Right lobe of liver (tissue), 4 donors: ENCODE results near the gene RBM18.

Experiments
- POLR2A ChIP-seq: fragments of 450-650 bp; IDR thresholded peaks from one replicate; pipeline ENCODE4 v1.6.1; 2017; ENCODE audit warnings: antibody characterized with exemption, mild to moderate bottlenecking
- TF ChIP-seq, protein P1 (sequence below), 4 donors: fragments of 200-600 bp in 3 of 4; fragments of 450-650 bp in 1 of 4; IDR thresholded peaks; one replicate each; pipeline versions ENCODE4 v1.5.1 to v1.8.0; 2016 to 2022; ENCODE audit warnings: antibody characterized with exemption in 4 of 4, mild to moderate bottlenecking in 2 of 4
- donor health status: DM: no; HTN: no; CAD: no.
- donor health status: DM: no; HTN: no; CAD: no.
- donor health status: DM: no; HTN: yes; CAD: no.

DNA sequence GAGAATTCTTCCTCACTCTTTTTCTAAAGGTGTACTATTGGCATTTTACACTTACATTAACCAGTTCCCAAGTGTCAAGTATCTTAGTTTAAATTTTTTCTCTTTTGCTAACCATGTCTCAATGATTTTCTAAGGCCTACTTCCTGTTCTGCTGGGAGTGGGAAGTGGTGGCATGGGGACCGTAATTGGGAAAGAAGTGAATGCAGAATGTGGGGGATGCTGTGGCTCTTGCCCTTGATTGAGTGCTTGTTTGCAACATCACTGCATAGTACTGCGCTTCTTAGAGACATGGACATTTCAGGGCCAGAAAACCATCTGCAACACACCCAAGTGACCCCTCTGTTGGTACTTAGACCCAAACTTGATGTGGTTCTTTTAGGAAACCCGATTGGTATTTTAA lies 32.9 kb upstream of the RBM18 start:
- TF ChIP-seq, protein P1, sequence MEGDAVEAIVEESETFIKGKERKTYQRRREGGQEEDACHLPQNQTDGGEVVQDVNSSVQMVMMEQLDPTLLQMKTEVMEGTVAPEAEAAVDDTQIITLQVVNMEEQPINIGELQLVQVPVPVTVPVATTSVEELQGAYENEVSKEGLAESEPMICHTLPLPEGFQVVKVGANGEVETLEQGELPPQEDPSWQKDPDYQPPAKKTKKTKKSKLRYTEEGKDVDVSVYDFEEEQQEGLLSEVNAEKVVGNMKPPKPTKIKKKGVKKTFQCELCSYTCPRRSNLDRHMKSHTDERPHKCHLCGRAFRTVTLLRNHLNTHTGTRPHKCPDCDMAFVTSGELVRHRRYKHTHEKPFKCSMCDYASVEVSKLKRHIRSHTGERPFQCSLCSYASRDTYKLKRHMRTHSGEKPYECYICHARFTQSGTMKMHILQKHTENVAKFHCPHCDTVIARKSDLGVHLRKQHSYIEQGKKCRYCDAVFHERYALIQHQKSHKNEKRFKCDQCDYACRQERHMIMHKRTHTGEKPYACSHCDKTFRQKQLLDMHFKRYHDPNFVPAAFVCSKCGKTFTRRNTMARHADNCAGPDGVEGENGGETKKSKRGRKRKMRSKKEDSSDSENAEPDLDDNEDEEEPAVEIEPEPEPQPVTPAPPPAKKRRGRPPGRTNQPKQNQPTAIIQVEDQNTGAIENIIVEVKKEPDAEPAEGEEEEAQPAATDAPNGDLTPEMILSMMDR (IDR thresholded peaks at IDR 0.05): no peak
- no peak for TF ChIP-seq POLR2A
